K562 (cell line): ENCODE results near the gene NELFE. TPM values are rescaled to one million over a fixed set of nuclear protein-coding genes. Genes with fewer than 3 reads are reported as not detected.

Experiments
- ATAC-seq: fragments of 200-7000 bp; cut with Tn5 transposase; 3 replicates; pipeline ENCODE4 v1.9.1; 2020; ENCODE audit warnings: moderate library complexity
- BruUV-seq: library from RNA; stranded (reverse); fragments of 400-500 nt; replicated peaks from 2 replicates; lab custom pipeline; 2021; lab: Mats Ljungman, UMichigan
- CTCF ChIA-PET: fragments of 300-600 bp; formaldehyde crosslinking; extraction: SDS; loops from one replicate; lab custom pipeline; 2021; ENCODE audit warnings: low intra/inter-chr PET ratio; lab: Yijun Ruan, JAX
- POLR2A ChIA-PET: fragments of 300-600, 350-650 bp; sonication (Branson Sonifier 250); formaldehyde crosslinking; extraction: SDS; loops from one replicate; lab custom pipeline; 2021; ENCODE audit warnings: antibody characterized with exemption, inconsistent platforms; lab: Yijun Ruan, JAX
- DNase-seq, 4 experiments: peaks; one replicate each; pipeline versions ENCODE4 v3.0.0 to v3.0.0-alpha.2; 2011 to 2018; ENCODE audit warnings: low spot score in 3 of 4, mixed read lengths in 3 of 4; ENCODE audit errors: extremely low read depth in 1 of 4
- FAIRE-seq: peaks from 2 replicates; lab custom pipeline; 2011; peaks lifted over from hg19 to GRCh38; lab: Jason Lieb, UNC
- H2AFZ ChIP-seq: 2 replicates; pipeline ENCODE4 v1.6.0; 2011; ENCODE audit warnings: low read depth, low read length, control low read depth, inconsistent platforms
- H3K27ac ChIP-seq: fragments of 200-600 bp; 3 replicates; pipeline ENCODE4 v1.8.0; 2011; ENCODE audit warnings: low read depth, mild to moderate bottlenecking, control low read depth, inconsistent platforms, low read length, moderate library complexity, mixed read lengths; ENCODE audit errors: extremely low read depth
- H3K27me3 ChIP-seq, 2 experiments: fragments of 300-600 bp in 1 of 2; 2 replicates in 1 of 2; 3 replicates in 1 of 2; pipeline versions ENCODE4 v1.6.0 to v1.8.0; 2011; ENCODE audit warnings: inconsistent platforms in 2 of 2, low read length in 2 of 2, mild to moderate bottlenecking in 1 of 2, mixed read lengths in 1 of 2, moderate library complexity in 1 of 2; ENCODE audit not compliant: control insufficient read depth in 2 of 2, insufficient read depth in 2 of 2
- H3K36me3 ChIP-seq: fragments of 300-600 bp; 3 replicates; pipeline ENCODE4 v1.8.0; 2011; ENCODE audit warnings: mild to moderate bottlenecking, low read length, inconsistent platforms; ENCODE audit not compliant: control insufficient read depth, insufficient read depth
- H3K4me1 ChIP-seq, 2 experiments: fragments of 200-600 bp in 1 of 2; replicated peaks in 1 of 2; 2 replicates in 1 of 2; 3 replicates in 1 of 2; pipeline versions ENCODE4 v1.5.1 to v1.8.0; 2011; ENCODE audit warnings: inconsistent platforms in 2 of 2, low read length in 2 of 2, mild to moderate bottlenecking in 1 of 2, mixed read lengths in 1 of 2, moderate library complexity in 1 of 2; ENCODE audit not compliant: control insufficient read depth in 2 of 2, insufficient read depth in 2 of 2
- H3K4me2 ChIP-seq: 2 replicates; pipeline ENCODE4 v1.6.1; 2011; ENCODE audit warnings: low read length, control low read depth, inconsistent platforms, mixed read lengths; ENCODE audit not compliant: insufficient read depth
- H3K4me3 ChIP-seq: fragments of 200-600 bp; sonication (generic), shearing (Covaris generic); 2 replicates; pipeline ENCODE4 v1.5.1; 2016; ENCODE audit warnings: control low read depth, inconsistent platforms
- H3K79me2 ChIP-seq: fragments of 200-600 bp; 3 replicates; pipeline ENCODE4 v1.8.0; 2011; ENCODE audit warnings: low read length, inconsistent platforms; ENCODE audit not compliant: control insufficient read depth, insufficient read depth
- H3K9ac ChIP-seq, 2 experiments: 2 replicates each; pipeline versions ENCODE4 v1.6.0 to v1.6.1; 2011; ENCODE audit warnings: low read depth in 2 of 2, low read length in 2 of 2, control low read depth in 1 of 2, inconsistent platforms in 1 of 2, mild to moderate bottlenecking in 1 of 2, mixed read lengths in 1 of 2; ENCODE audit not compliant: insufficient read depth in 1 of 2
- H3K9me1 ChIP-seq: one replicate; pipeline ENCODE4 v1.6.0; 2011; ENCODE audit warnings: inconsistent platforms, mild to moderate bottlenecking, low read length, moderate library complexity; ENCODE audit not compliant: control insufficient read depth, insufficient read depth
- H3K9me3 ChIP-seq: replicated peaks from 2 replicates; pipeline ENCODE4 v1.5.1; 2011; ENCODE audit warnings: low read depth, low read length, inconsistent platforms; ENCODE audit not compliant: control insufficient read depth, insufficient read depth
- H4K20me1 ChIP-seq: replicated peaks from 2 replicates; pipeline ENCODE4 v1.6.1; 2011; ENCODE audit warnings: low read length, inconsistent platforms, mixed read lengths; ENCODE audit not compliant: control insufficient read depth, insufficient read depth
- BHLHE40 ChIP-seq: IDR thresholded peaks from 2 replicates; pipeline ENCODE4 v1.6.1; 2011; ENCODE audit warnings: low read length, improper control_type of control experiment
- HMBOX1 ChIP-seq: sonication (generic); IDR thresholded peaks from 2 replicates; pipeline ENCODE4 v1.6.1; 2016
- NFXL1 ChIP-seq: fragments of 450-650 bp; formaldehyde crosslinking; IDR thresholded peaks from 2 replicates; pipeline ENCODE4 v1.4.0; 2021; ENCODE audit warnings: mild to moderate bottlenecking
- RAD51 ChIP-seq: fragments of 450-650 bp; IDR thresholded peaks from 2 replicates; pipeline ENCODE4 v1.7.1; 2016; ENCODE audit warnings: low read depth, mild to moderate bottlenecking, borderline replicate concordance
- STAT6 ChIP-seq: sonication (generic); formaldehyde crosslinking; IDR thresholded peaks from 2 replicates; pipeline ENCODE4 v1.8.1; 2023; ENCODE audit warnings: mild to moderate bottlenecking, missing genetic modification reagents
- TFE3 ChIP-seq: fragments of 450-650 bp; formaldehyde crosslinking; IDR thresholded peaks from 2 replicates; pipeline ENCODE4 v1.4.0; 2020; ENCODE audit warnings: mild to moderate bottlenecking, mixed read lengths
- TOE1 ChIP-seq, 2 experiments: fragments of 450-650 bp in 1 of 2; sonication (generic) in 1 of 2; formaldehyde crosslinking in 1 of 2; IDR thresholded peaks; 2 replicates each; pipeline versions ENCODE4 v1.7.1 to v1.8.0; 2016 to 2022; ENCODE audit warnings: borderline replicate concordance in 2 of 2, mild to moderate bottlenecking in 2 of 2, antibody characterized with exemption in 1 of 2, inconsistent platforms in 1 of 2, low read depth in 1 of 2, missing genetic modification reagents in 1 of 2, moderate library complexity in 1 of 2
- ZNF639 ChIP-seq, 2 experiments: fragments of 200-800 bp in 1 of 2; sonication (Bioruptor generic) in 1 of 2; sonication (generic) in 1 of 2; formaldehyde crosslinking in 1 of 2; IDR thresholded peaks in 1 of 2; conservative IDR thresholded peaks in 1 of 2; 2 replicates each; pipeline versions ENCODE4 v1.5.0 to v1.6.1; 2016 to 2020; ENCODE audit warnings: missing compliant biosample characterization in 1 of 2, missing genetic modification characterization in 1 of 2, missing genetic modification reagents in 1 of 2
- WGBS: fragments of 100-300 bp; shearing (Covaris generic); methylation state at CpG from one replicate; pipeline ENCODE4 v1.1.6; 2016; ENCODE audit warnings: low coverage, mixed read lengths; ENCODE audit not compliant: insufficient coverage; ENCODE audit errors: missing lambda C conversion rate; 5-methylcytosine and 5-hydroxymethylcytosine counted together
- in situ Hi-C: fragments of 300-500 bp; cut with MboI; formaldehyde crosslinking; loops from 4 replicates; pipeline ENCODE4 v1.15.0; 2018; ENCODE audit warnings: inconsistent platforms, mixed read lengths
- intact Hi-C: fragments of 100-400 bp; cut with micrococcal nuclease; formaldehyde crosslinking; loops from 2 replicates; pipeline ENCODE4 v1.14.2; 2022
- polyA plus RNA-seq, 8 experiments: library from polyadenylated mRNA; depleted of rRNA in 4 of 8; stranded (reverse) in 5 of 8; unstranded in 3 of 8; fragments of >200 nt; fragmentation: Nextera tagmentation in 2 of 8; fragmentation: Illumina TruSeq in 1 of 8; extraction: Ambion mirVana in 2 of 8; extraction: Trizol in 1 of 8; gene quantifications; 2 replicates each; pipeline versions ENCODE4 v1.2.1 to v1.2.3, GENCODE V29; 2011 to 2014; ENCODE audit warnings: inconsistent platforms in 1 of 8, missing spikeins in 1 of 8
- total RNA-seq, 7 experiments: library from RNA; depleted of rRNA in 6 of 7; stranded (reverse); fragments of >200 nt in 6 of 7; fragmentation: Illumina TruSeq in 2 of 7; extraction: Trizol in 2 of 7; gene quantifications; 2 replicates each; pipeline versions ENCODE4 v1.2.1 to v1.2.3, GENCODE V29; 2011 to 2021; ENCODE audit warnings: low replicate concordance in 1 of 7

Gene NELFE
- total and polyA plus RNA-seq, 9 of the 15 experiments (the other 6 are each of a cell fraction or from before 2014, with no cell fraction given) = 15.2 to 157 (median 91.5) TPM

GRCh38 chr6:31935823-31936222, 22.9 kb downstream of the NELFE start:
- no peaks in the 10 kb centered on the region for H3K79me2 ChIP-seq
- WGBS = 30% methylated on average over 9 of the region's 9 CpGs
- H3K4me2 ChIP-seq = no peak overlapping the region
- intact Hi-C loops = no loop called here
- BruUV-seq = no TSS peak
- ChIA-PET POLR2A (interaction anchor here (0.5 to 1.5 kb wide), 5 partner anchors 10 to 73 kb away, joined by 3 to 5 read pairs (median 3); partner anchors contain the start of genes CFB and NEU1), CTCF (no interaction called here)
- H3K27me3 ChIP-seq = peaks cover 8 to 12% of the 10 kb centered on the region in 2 experiments; a peak in 2 of 5 replicates
- ATAC-seq = no peak
- in situ Hi-C loops = no loop called here
- no peaks in the 10 kb centered on the region for H4K20me1 ChIP-seq
- H3K36me3 ChIP-seq = no peaks in the 10 kb centered on the region
- FAIRE-seq = no peak
- H2AFZ ChIP-seq = 0 out of 2 replicates have a peak overlapping the region, but pooled peaks have one; percentile 15
- H3K9me3 ChIP-seq = no peaks in the 10 kb centered on the region
- no peak overlapping the region for H3K27ac ChIP-seq
- no peak overlapping the region for H3K9ac ChIP-seq
- peaks cover 7 to 9% of the 10 kb centered on the region in 2 experiments; a peak in 4 of 5 replicates for H3K4me1 ChIP-seq
- no peaks in the 10 kb centered on the region for H3K9me1 ChIP-seq
- DNase-seq = no peak
- no peak overlapping the region for H3K4me3 ChIP-seq
- TF ChIP-seq NFXL1 (CRISPR knock-in tag) (no peak), HMBOX1 (no peak), STAT6 (CRISPR knock-in tag) (no peak), RAD51 (peak; percentile 52; the same call in 1 of the 2 replicates), BHLHE40 (0 out of 2 replicates have a peak, but pooled peaks have one; percentile 22), TFE3 (peak; percentile 84), ZNF639 (CRISPR knock-in tag; conservative IDR thresholded peaks at IDR 0.05 in 1 of 2, IDR thresholded peaks at IDR 0.05 in 1 of 2) (no peak), TOE1 (IDR thresholded peaks at IDR 0.05; ENCODE audit: borderline replicate concordance) (peak; percentile 27; the same call in 1 of the 2 replicates), TOE1 (CRISPR knock-in tag; IDR thresholded peaks at IDR 0.05; ENCODE audit: borderline replicate concordance, low read depth) (no peak)
